Mammary epithelial cell (primary cell): Measurements from ENCODE around the gene HMG20A.

ENCODE experiments used
- CTCF ChIP-seq, 2 donors: IDR thresholded peaks in 1 of 2; conservative IDR thresholded peaks in 1 of 2; 2 replicates each; pipeline ENCODE4 v1.5.1; 2011 to 2012; ENCODE audit warnings: inconsistent platforms in 2 of 2, low read length in 2 of 2, mild to moderate bottlenecking in 2 of 2, control low read depth in 1 of 2, low read depth in 1 of 2; ENCODE audit not compliant: insufficient read depth in 1 of 2; ENCODE audit errors: extremely low read depth in 1 of 2
- EZH2 ChIP-seq: IDR thresholded peaks from 2 replicates; pipeline ENCODE4 v1.6.1; 2012; ENCODE audit warnings: low read length, inconsistent platforms, borderline replicate concordance

GRCh38 chr15:77461486-77461885 is 40.8 kb downstream of the HMG20A start:
- TF ChIP-seq EZH2 (no peak), CTCF (conservative IDR thresholded peaks at IDR 0.05 in 1 of 2, IDR thresholded peaks at IDR 0.05 in 1 of 2; ENCODE audit: extremely low read depth in 1 of 2, insufficient read depth in 1 of 2, low read depth in 1 of 2, low read length in 2 of 2) (no peak)
